Activated B cell treated with CpG ODN at 0.5 μM for 24 hours (primary cell): ENCODE results near the gene FAHD1. TPM values are rescaled to one million over a fixed set of nuclear protein-coding genes. Genes with fewer than 3 reads are reported as not detected.

Experiments
- ATAC-seq: fragments of 200-7000 bp; cut with Tn5 transposase; one replicate; pipeline ENCODE4 v1.10.0; 2021; ENCODE audit warnings: low read depth, mild to moderate bottlenecking, moderate library complexity
- CTCF ChIA-PET: fragments of 350-600 bp; sonication (Branson Sonifier 250); formaldehyde crosslinking; loops from one replicate; lab custom pipeline; 2021; ENCODE audit warnings: antibody characterized with exemption; lab: Charles Lee
- POLR2A ChIA-PET: fragments of 350-600 bp; sonication (Branson Sonifier 250); formaldehyde crosslinking; loops from one replicate; lab custom pipeline; 2021; ENCODE audit warnings: antibody characterized with exemption; lab: Charles Lee
- DNase-seq: peaks from one replicate; pipeline ENCODE4 v3.0.0; 2022
- H3K27ac Mint-ChIP-seq: one replicate; pipeline ENCODE4 v1.8.0; 2020; ENCODE audit warnings: mixed read lengths
- H3K27me3 Mint-ChIP-seq: one replicate; pipeline ENCODE4 v1.8.0; 2021; ENCODE audit warnings: mixed read lengths
- H3K36me3 Mint-ChIP-seq: one replicate; pipeline ENCODE4 v1.8.0; 2021; ENCODE audit warnings: low read depth, mixed read lengths
- H3K4me1 Mint-ChIP-seq: one replicate; pipeline ENCODE4 v1.8.0; 2021; ENCODE audit warnings: mixed read lengths
- H3K4me3 Mint-ChIP-seq: one replicate; pipeline ENCODE4 v1.8.0; 2020; ENCODE audit warnings: mild to moderate bottlenecking, mixed read lengths
- H3K9me3 Mint-ChIP-seq: one replicate; pipeline ENCODE4 v1.8.0; 2020; ENCODE audit warnings: mixed read lengths
- intact Hi-C: fragments of 100-400 bp; cut with micrococcal nuclease; formaldehyde crosslinking; loops from one replicate; pipeline ENCODE4 v1.15.1; 2024
- total RNA-seq: library from RNA; stranded (reverse); gene quantifications from 2 replicates; pipeline ENCODE4 v1.2.3, GENCODE V29; 2022
- TF ChIP-seq, protein P1 (sequence below): fragments of 200-600 bp; IDR thresholded peaks from one replicate; pipeline ENCODE4 v1.8.0; 2022; ENCODE audit warnings: antibody characterized with exemption, mild to moderate bottlenecking

The FAHD1 gene
- total RNA-seq, 1 donor from 2014 or later, result 10.2 TPM

DNA sequence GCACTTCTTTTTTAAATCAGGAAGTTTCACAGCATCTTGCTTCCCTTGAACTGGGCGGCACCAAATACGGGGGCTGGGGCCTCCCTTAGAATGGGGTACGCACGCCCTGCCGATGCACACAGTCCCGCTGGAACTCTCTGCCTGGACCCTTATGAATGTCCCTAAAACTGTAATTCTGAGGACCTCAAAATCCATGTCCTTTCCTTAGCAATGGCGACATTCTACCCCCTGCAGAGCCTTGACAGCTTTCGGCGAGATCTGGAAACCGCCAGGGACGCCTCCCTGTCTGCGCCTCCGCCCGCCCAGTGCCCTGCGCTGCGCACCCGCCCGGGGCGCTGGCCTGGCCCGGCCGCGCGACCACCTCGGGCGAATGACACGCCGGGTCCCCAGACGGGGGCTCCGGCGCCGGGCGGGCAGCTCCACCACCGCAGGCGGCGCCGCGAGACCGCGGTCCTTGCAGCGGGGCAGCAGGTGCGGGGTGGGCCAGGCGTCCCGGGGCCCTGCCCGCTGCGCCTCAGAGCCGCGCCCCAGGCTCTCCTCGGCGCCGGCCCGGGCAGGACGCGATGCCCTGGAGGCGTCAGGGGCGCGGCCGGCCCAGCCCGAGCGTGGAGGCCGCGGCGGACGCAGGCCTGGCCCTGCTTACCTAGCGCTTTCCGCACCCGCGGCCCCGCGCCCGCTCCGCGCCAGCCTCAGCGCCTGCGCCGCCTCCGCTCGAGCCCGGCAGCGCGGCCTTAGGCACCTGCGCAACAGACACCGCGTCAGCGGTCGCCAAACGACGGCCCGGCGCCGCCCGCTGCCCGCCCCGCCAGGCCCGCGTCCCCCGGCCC is 929 bp upstream of the FAHD1 start:
- peaks cover 39% of the 10 kb centered on the region for H3K4me1 Mint-ChIP-seq

DNA sequence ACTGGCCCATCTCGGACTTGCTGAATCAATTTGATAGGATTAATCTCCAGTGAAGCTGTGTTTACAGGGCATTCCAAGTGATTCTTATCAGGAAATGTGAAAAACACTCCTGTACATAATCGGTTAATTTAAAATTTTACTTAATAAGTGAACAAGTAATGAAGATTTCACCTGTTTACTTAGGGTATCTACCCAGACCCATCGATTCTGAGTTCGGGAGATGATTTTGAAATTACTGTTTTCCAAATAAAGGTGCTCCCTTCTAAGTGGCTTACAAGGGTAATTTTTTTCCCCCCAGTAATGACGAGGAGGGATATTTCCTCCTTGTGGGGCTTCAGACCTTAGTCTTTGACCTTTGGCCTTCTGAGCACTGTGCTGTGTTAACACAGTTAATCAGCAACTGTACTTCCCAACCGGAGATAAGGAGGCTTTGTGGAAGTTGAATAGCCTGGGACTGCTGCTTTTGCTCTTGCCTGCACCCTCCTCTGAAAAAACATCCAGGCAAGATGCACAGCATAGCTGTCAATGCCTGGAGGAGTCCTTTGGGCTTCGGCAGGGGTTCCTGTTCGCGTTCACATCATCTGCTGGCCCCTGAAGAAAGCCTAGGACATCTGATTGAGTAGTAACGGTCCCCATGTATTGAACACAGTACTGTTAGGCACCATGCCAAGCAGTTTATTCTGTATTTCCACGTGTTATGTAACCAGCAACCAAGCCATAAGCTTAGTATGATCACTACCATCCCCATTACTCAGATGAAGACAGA is 1.8 kb downstream of the FAHD1 start:
- H3K27me3 Mint-ChIP-seq, result no peaks in the 10 kb centered on the region
- DNase-seq (no peak), ATAC-seq (no peak)
- H3K27ac Mint-ChIP-seq, result no peak overlapping the region
- ChIA-PET CTCF (no interaction called here), POLR2A (no interaction called here)
- TF ChIP-seq, protein P1, sequence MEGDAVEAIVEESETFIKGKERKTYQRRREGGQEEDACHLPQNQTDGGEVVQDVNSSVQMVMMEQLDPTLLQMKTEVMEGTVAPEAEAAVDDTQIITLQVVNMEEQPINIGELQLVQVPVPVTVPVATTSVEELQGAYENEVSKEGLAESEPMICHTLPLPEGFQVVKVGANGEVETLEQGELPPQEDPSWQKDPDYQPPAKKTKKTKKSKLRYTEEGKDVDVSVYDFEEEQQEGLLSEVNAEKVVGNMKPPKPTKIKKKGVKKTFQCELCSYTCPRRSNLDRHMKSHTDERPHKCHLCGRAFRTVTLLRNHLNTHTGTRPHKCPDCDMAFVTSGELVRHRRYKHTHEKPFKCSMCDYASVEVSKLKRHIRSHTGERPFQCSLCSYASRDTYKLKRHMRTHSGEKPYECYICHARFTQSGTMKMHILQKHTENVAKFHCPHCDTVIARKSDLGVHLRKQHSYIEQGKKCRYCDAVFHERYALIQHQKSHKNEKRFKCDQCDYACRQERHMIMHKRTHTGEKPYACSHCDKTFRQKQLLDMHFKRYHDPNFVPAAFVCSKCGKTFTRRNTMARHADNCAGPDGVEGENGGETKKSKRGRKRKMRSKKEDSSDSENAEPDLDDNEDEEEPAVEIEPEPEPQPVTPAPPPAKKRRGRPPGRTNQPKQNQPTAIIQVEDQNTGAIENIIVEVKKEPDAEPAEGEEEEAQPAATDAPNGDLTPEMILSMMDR, result no peak
- H3K4me1 Mint-ChIP-seq, result peaks cover 38% of the 10 kb centered on the region
- peak overlapping the region; percentile 24 for H3K4me3 Mint-ChIP-seq
- no peaks in the 10 kb centered on the region for H3K9me3 Mint-ChIP-seq
- intact Hi-C loops, result no loop called here
- H3K36me3 Mint-ChIP-seq, result peaks cover 12% of the 10 kb centered on the region

More for the DNA sequence above, 929 bp upstream of the FAHD1 start:
- H3K27me3 Mint-ChIP-seq, result no peaks in the 10 kb centered on the region
- H3K27ac Mint-ChIP-seq, result peak overlapping the region; percentile 65
- H3K9me3 Mint-ChIP-seq, result no peaks in the 10 kb centered on the region
- ATAC-seq (peak; percentile 72), DNase-seq (no peak)
- TF ChIP-seq, protein P1, result no peak
- intact Hi-C loops, result loop anchor here (1.0 to 2.0 kb wide), 4 partner anchors 44 to 213 kb away; partner anchors contain the start of genes CRAMP1, IFT140, MAPK8IP3 and MRPS34
- peak overlapping the region; percentile 76 for H3K4me3 Mint-ChIP-seq
- peaks cover 12% of the 10 kb centered on the region for H3K36me3 Mint-ChIP-seq
- ChIA-PET CTCF (interaction anchor here (1.6 kb wide), 1 partner anchor 43 kb away, joined by 3 read pairs; the partner anchor contains the start of gene NUBP2), POLR2A (interaction anchor here (0.5 to 2.3 kb wide), 4 partner anchors 43 to 532 kb away, joined by 3 to 20 read pairs (median 6); partner anchors contain the start of genes MAPK8IP3, NME3, NUBP2 and SPSB3)

DNA sequence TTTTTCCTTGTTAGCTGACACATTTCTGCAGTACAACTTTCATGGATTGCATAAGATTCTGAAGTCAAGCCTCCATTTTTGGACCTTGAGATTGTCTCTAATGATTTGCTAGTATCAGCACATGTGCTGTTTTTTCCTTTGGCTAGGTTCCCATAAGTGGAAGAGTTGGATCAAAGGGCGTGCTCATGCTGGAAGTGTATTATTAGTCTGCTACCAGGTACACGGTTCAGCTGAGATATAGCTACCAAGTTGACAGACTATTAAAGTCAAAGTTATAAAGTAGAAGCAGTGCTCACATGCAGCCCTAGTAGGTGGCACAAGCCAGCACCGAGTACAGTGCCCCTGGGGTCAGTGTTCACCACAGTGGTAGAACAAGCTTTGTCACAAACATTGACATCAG is 3.2 kb downstream of the FAHD1 start:
- H3K9me3 Mint-ChIP-seq, result no peaks in the 10 kb centered on the region
- ATAC-seq (no peak), DNase-seq (no peak)
- peaks cover 12% of the 10 kb centered on the region for H3K36me3 Mint-ChIP-seq
- H3K4me1 Mint-ChIP-seq, result peaks cover 30% of the 10 kb centered on the region
- no peaks in the 10 kb centered on the region for H3K27me3 Mint-ChIP-seq
- H3K4me3 Mint-ChIP-seq, result no peak overlapping the region
- ChIA-PET CTCF (no interaction called here), POLR2A (no interaction called here)
- intact Hi-C loops, result no loop called here
- TF ChIP-seq, protein P1, result no peak
- H3K27ac Mint-ChIP-seq, result no peak overlapping the region

DNA sequence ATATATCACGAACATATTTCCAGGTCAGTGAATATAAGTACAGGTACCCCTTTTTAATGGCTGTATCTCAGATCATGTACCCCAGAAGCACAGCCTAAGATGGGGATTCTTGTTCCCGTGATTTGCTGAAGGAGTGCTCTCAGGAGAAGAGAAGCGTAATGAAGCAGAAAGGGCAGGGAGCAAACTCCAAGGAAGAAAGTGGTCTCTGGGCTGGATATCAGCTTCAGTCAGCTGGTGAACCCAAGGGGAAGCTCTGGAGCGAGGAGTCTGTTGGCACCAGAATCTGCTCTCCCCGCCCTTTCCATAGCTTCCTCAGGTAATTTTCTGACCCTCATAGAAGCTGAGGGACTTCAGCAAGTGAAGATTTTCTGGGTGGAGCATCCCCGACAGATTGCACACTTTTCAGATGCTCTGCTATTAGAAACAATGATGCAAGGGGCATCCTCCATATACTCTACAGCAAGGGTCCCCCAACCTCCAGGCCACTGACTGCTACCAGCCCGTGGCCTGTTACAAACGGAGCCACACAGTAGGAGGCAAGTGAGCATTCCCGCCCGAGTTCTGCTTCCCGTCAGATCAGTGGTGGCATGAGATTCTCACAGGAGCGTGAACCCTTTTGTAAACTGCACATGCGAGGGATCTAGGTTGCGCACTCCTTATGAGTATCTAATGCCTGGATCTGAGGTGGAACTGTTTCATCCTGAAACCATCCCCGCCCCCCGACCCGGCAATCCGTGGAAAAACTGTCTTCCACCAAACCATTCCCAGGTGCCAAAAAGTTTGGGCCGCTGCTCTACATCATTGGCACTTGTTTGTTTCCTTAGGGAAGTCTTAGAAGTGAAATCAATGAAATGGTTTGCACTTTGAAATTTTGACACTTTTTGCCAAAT is 4.4 kb downstream of the FAHD1 start:
- no peaks in the 10 kb centered on the region for H3K27me3 Mint-ChIP-seq
- H3K4me1 Mint-ChIP-seq, result peaks cover 23% of the 10 kb centered on the region
- peaks cover 12% of the 10 kb centered on the region for H3K36me3 Mint-ChIP-seq
- H3K9me3 Mint-ChIP-seq, result no peaks in the 10 kb centered on the region
- no peak for ATAC-seq
- ChIA-PET POLR2A (no interaction called here), CTCF (no interaction called here)
- intact Hi-C loops, result no loop called here
- TF ChIP-seq, protein P1, result no peak
- no peak overlapping the region for H3K4me3 Mint-ChIP-seq
- no peak for DNase-seq
- no peak overlapping the region for H3K27ac Mint-ChIP-seq
